Psoas muscle (tissue), 8 donors: ENCODE measurements around the gene PRKN. TPM values are rescaled to one million over a fixed set of nuclear protein-coding genes. Genes with fewer than 3 reads are reported as not detected.

Experiments used
- ATAC-seq, 4 donors: fragments of 200-7000 bp; cut with Tn5 transposase; one replicate each; pipeline ENCODE4 v1.9.1; 2020; ENCODE audit warnings: moderate library complexity in 3 of 4, mild to moderate bottlenecking in 2 of 4
- DNase-seq, 2 donors: peaks; one replicate each; pipeline ENCODE4 v3.0.0-alpha.2; 2020
- H3K27ac ChIP-seq: fragments of 200-600 bp; one replicate; pipeline ENCODE4 v1.8.0; 2022
- H3K27me3 ChIP-seq, 3 donors: fragments of 200-600 bp in 1 of 3; one replicate each; pipeline versions ENCODE4 v1.6.1 to v1.8.0; 2013 to 2022; ENCODE audit warnings: low read length in 2 of 3, mild to moderate bottlenecking in 2 of 3, moderate library complexity in 1 of 3; ENCODE audit not compliant: insufficient read depth in 3 of 3
- H3K36me3 ChIP-seq, 2 donors: fragments of 200-600 bp in 1 of 2; one replicate each; pipeline versions ENCODE4 v1.6.1 to v1.8.0; 2013 to 2022; ENCODE audit warnings: low read depth in 1 of 2, mild to moderate bottlenecking in 1 of 2, moderate library complexity in 1 of 2; ENCODE audit not compliant: insufficient read depth in 1 of 2
- H3K4me1 ChIP-seq: fragments of 200-600 bp; one replicate; pipeline ENCODE4 v1.8.0; 2022
- H3K4me3 ChIP-seq: fragments of 200-600 bp; one replicate; pipeline ENCODE4 v1.8.0; 2022; ENCODE audit warnings: mild to moderate bottlenecking
- H3K9me3 ChIP-seq: fragments of 200-600 bp; one replicate; pipeline ENCODE4 v1.8.0; 2022
- whole genome bisulfite sequencing, 3 donors: extraction: QIAGEN DNeasy Blood & Tissue Kit; methylation state at CpG; one replicate each; pipeline versions ENCODE4 v1.1.6 to v1.1.7; 2013; 5-methylcytosine and 5-hydroxymethylcytosine counted together
- intact Hi-C, 2 donors: fragments of 100-400 bp; cut with DNase I; formaldehyde crosslinking; loops; one replicate each; pipeline versions ENCODE4 v1.11.0 to v1.14.2; 2022
- polyA plus RNA-seq, 3 donors: library from polyadenylated mRNA; stranded (reverse); fragments of 200-250 nt; gene quantifications; one replicate each; pipeline ENCODE4 v1.2.3, GENCODE V29; 2013
- total RNA-seq, 4 donors: library from RNA; stranded (reverse); fragmentation: NEBNext Ultra II Directional in 2 of 4; extraction: Animal tissue kit (Norgen Biotek cat#: 25700) in 2 of 4; gene quantifications; one replicate each; pipeline versions ENCODE4 v1.2.1 to v1.2.4, GENCODE V29; 2021 to 2023
- TF ChIP-seq, protein P1 (sequence below): fragments of 200-600 bp; IDR thresholded peaks from one replicate; pipeline ENCODE4 v1.8.0; 2022; ENCODE audit warnings: antibody characterized with exemption
- donor health status: healthy with polysubstance abuse.
- donor health status: DM: no; HTN: no; CAD: no; lungs with moderate emphysema.
- donor health status: Bipolar disorder and iron deficiency.
- donor health status: healthy.
- donor health status: DM: yes; HTN: yes; CAD: no.
- donor health status: DM: no; HTN: no; CAD: no.
- donor health status: DM: no; HTN: no; CAD: no.
- donor health status: DM: yes; HTN: yes; CAD: no.

Gene PRKN
- total and polyA plus RNA-seq, 7 donors, result 1.5 to 19.5 (median 11.7) TPM

DNA sequence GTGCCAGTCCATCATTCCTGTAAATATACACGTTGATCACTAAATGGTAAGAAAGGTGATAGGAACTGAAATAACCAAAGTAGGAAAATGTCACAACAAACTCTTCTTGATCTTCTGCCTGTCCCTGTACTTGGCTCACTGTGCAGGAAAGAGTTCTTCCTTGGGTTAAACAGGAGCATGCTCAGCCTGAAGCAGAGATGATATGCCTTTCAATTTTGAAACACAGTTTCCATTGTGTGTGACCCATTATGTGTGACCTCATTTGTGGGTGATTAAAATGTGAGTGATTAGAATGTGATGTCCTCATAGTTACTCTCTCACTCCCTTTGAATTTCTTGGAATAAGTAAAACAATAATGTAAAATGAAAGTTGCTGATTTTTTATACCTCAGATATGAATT, 1026.5 kb downstream of the PRKN start:
- Histone ChIP-seq H3K4me3 (no peak overlapping the region), H3K27ac (no peak overlapping the region), H3K27me3 (no peaks in the 10 kb centered on the region), H3K4me1 (no peaks in the 10 kb centered on the region), H3K36me3 (no peaks in the 10 kb centered on the region), H3K9me3 (no peaks in the 10 kb centered on the region)
- ATAC-seq (no peak), DNase-seq (no peak)
- TF ChIP-seq, protein P1, sequence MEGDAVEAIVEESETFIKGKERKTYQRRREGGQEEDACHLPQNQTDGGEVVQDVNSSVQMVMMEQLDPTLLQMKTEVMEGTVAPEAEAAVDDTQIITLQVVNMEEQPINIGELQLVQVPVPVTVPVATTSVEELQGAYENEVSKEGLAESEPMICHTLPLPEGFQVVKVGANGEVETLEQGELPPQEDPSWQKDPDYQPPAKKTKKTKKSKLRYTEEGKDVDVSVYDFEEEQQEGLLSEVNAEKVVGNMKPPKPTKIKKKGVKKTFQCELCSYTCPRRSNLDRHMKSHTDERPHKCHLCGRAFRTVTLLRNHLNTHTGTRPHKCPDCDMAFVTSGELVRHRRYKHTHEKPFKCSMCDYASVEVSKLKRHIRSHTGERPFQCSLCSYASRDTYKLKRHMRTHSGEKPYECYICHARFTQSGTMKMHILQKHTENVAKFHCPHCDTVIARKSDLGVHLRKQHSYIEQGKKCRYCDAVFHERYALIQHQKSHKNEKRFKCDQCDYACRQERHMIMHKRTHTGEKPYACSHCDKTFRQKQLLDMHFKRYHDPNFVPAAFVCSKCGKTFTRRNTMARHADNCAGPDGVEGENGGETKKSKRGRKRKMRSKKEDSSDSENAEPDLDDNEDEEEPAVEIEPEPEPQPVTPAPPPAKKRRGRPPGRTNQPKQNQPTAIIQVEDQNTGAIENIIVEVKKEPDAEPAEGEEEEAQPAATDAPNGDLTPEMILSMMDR, result no peak
- WGBS, 3 donors, result 60 to 80% (median 74%) methylated on average over 1 of the region's 1 CpG
- intact Hi-C loops, result no loop called here

DNA sequence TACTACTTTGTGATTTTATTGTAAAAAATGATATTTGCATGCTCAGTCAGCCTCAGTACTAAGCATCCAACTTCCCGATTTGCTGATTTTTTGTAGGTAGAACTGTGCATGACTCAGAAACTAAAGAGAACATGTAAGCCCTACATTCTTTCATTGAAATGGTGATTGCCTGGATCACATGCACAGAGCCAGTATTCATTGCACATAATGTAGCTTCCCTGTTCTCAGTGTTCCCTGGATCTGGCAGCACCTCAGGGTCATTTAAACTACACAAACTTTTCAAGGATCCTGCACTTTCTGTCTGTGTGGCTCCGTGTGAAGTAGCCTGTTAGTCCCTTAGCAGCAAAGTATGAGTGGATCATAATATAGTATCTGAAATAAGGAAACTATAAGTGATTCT, 1030.8 kb downstream of the PRKN start:
- H3K36me3 ChIP-seq, result no peaks in the 10 kb centered on the region
- no peak overlapping the region for H3K27ac ChIP-seq
- TF ChIP-seq, protein P1, result no peak
- H3K4me3 ChIP-seq, result no peak overlapping the region
- 31 to 55% (median 42%) methylated on average over 2 of the region's 2 CpGs for WGBS, 3 donors
- DNase-seq, result no peak
- no peaks in the 10 kb centered on the region for H3K4me1 ChIP-seq
- intact Hi-C loops, result loop anchor here (5.0 to 10.0 kb wide), 4 partner anchors 80 to 302 kb away; no protein-coding TSS in a partner anchor
- no peaks in the 10 kb centered on the region for H3K27me3 ChIP-seq
- no peak for ATAC-seq
- H3K9me3 ChIP-seq, result no peaks in the 10 kb centered on the region

DNA sequence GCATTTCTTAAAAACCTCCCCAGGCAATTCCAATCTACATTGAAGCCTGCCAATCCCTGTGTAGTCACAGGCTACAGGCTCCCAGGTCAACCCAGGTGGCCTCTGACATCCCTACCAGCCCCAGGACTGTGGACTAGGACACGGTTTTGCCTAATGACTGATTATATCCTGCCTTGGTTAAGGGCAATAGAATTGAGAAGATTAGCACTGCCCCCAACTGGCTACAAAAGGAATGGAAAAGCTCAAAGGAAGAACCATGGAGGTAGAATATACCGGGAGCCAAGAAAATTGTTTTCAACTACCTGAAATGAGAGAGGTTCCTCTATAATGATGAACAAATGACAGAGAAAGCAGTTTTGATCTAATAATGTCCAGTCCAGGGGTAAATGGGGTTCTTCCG, 1032.6 kb downstream of the PRKN start:
- intact Hi-C loops, result loop anchor here (5.0 to 10.0 kb wide), 4 partner anchors 78 to 300 kb away; no protein-coding TSS in a partner anchor
- ATAC-seq (no peak), DNase-seq (no peak)
- Histone ChIP-seq H3K9me3 (no peaks in the 10 kb centered on the region), H3K36me3 (no peaks in the 10 kb centered on the region), H3K4me1 (no peaks in the 10 kb centered on the region), H3K4me3 (no peak overlapping the region), H3K27me3 (no peaks in the 10 kb centered on the region), H3K27ac (no peak overlapping the region)
- 73 to 82% (median 78%) methylated on average over 3 of the region's 3 CpGs for WGBS, 3 donors
- TF ChIP-seq, protein P1, result peak; percentile 48

DNA sequence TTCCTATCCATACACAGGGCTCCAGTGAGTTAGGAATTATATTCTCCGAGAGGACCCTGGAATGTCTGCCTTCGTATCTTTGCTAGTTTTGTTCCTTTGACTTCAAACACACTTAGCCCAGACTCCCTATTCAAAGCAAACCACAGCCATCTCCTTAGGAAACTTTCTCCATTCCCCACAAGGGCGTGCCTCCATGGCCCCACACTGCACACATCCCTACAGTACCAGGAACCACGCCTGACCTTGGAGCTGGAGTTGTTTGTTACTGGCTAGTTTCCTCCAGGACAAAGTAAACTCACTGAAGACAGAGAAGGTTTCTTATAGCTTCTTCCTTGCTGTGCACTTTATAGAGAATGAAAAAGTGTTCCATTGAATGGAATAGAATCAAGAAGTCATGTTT, 1040.9 kb downstream of the PRKN start:
- WGBS, 3 donors, result 85 to 87% (median 87%) methylated on average over 4 of the region's 4 CpGs
- intact Hi-C loops, result no loop called here
- TF ChIP-seq, protein P1, result no peak

DNA sequence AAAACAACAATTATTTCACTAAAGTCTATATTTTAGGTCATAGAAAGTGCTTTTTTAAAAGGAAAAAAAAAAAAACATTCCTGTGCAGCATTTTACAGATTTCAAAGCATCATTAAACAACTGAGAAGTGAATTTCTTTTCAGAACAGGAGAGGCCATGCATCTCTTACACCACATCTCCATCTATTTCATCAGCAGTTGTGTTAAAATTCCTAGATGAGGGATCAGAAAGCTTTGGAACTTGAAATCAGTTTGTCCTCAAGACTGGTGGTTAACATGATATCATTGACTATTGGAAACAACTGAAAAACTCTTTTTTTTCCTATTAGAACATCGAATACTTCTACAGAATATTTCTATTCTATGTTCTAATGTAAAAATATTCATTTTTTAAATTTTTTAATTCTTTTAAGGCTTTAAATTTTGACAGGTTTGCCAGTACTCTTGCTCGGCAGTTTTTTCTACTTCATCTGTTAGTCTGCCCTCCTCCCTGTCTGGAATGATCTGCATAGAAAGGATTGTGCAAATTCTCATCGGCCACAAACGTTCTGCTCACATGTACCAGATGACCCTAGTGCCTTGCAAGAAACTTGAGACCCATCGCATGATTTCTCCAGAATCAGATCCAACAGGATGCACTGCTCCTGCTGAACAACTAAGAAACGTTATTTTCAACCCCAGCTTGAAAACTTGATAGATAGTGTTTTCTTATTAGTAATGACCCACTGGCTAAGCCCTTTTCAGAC, 1042.7 kb downstream of the PRKN start:
- 39 to 63% (median 58%) methylated on average over 6 of the region's 6 CpGs for WGBS, 3 donors
- H3K4me3 ChIP-seq, result no peak overlapping the region
- no peaks in the 10 kb centered on the region for H3K9me3 ChIP-seq
- H3K4me1 ChIP-seq, result no peaks in the 10 kb centered on the region
- H3K36me3 ChIP-seq, result no peaks in the 10 kb centered on the region
- H3K27ac ChIP-seq, result no peak overlapping the region
- no peaks in the 10 kb centered on the region for H3K27me3 ChIP-seq
- TF ChIP-seq, protein P1, result no peak
- DNase-seq (no peak), ATAC-seq (no peak)
- intact Hi-C loops, result no loop called here

More for the DNA sequence above, 1040.9 kb downstream of the PRKN start:
- no peak for ATAC-seq
- DNase-seq, result no peak
- no peaks in the 10 kb centered on the region for H3K27me3 ChIP-seq
- H3K4me3 ChIP-seq, result no peak overlapping the region
- no peaks in the 10 kb centered on the region for H3K9me3 ChIP-seq
- H3K4me1 ChIP-seq, result no peaks in the 10 kb centered on the region
- no peaks in the 10 kb centered on the region for H3K36me3 ChIP-seq
- H3K27ac ChIP-seq, result no peak overlapping the region
